Mucosa of descending colon (tissue), 3 donors: Measurements from ENCODE around the gene DGAT2. TPM values are rescaled to one million over a fixed set of nuclear protein-coding genes. Genes with fewer than 3 reads are reported as not detected.

ENCODE experiments used
- ATAC-seq: fragments of 200-7000 bp; cut with Tn5 transposase; one replicate; pipeline ENCODE4 v1.9.1; 2020; ENCODE audit warnings: mild to moderate bottlenecking, moderate library complexity
- DNase-seq, 3 donors: peaks; one replicate each; pipeline ENCODE4 v3.0.0-alpha.2; 2020
- H3K36me3 ChIP-seq: fragments of 200-600 bp; one replicate; pipeline ENCODE4 v1.8.0; 2021; ENCODE audit warnings: low read depth, mild to moderate bottlenecking
- H3K4me1 ChIP-seq: fragments of 200-600 bp; one replicate; pipeline ENCODE4 v1.8.0; 2021; ENCODE audit warnings: low read depth, mild to moderate bottlenecking
- H3K4me3 ChIP-seq: fragments of 200-600 bp; one replicate; pipeline ENCODE4 v1.8.0; 2021; ENCODE audit warnings: mild to moderate bottlenecking
- H3K9me3 ChIP-seq: fragments of 200-600 bp; one replicate; pipeline ENCODE4 v1.8.0; 2021; ENCODE audit warnings: mild to moderate bottlenecking
- CTCF ChIP-seq: fragments of 200-600 bp; IDR thresholded peaks from one replicate; pipeline ENCODE4 v1.8.0; 2022; ENCODE audit warnings: antibody characterized with exemption, mild to moderate bottlenecking
- intact Hi-C, 2 donors: fragments of 100-400 bp; cut with DNase I in 1 of 2; cut with micrococcal nuclease in 1 of 2; formaldehyde crosslinking; loops; one replicate each; pipeline versions ENCODE4 v1.11.0 to v1.11.1; 2022; cut with DNase I, micrococcal nuclease
- total RNA-seq, 3 donors: library from RNA; stranded (reverse); fragmentation: NEBNext Ultra II Directional in 2 of 3; extraction: Animal tissue kit (Norgen Biotek cat#: 25700) in 2 of 3; gene quantifications; one replicate each; pipeline versions ENCODE4 v1.2.1 to v1.2.4, GENCODE V29; 2021 to 2023
- donor health status: DM: no; HTN: no; CAD: no; lungs with moderate emphysema.
- donor health status: DM: no; HTN: no; CAD: no.
- donor health status: DM: no; HTN: yes; CAD: no.

DGAT2 gene
- total RNA-seq, 3 donors from 2014 or later = 3.4 to 4.2 (median 3.5) TPM

GRCh38 chr11:75812542-75813040 is 44.0 kb downstream of the DGAT2 start:
- Histone ChIP-seq H3K4me1 (peaks cover 17% of the 10 kb centered on the region), H3K9me3 (no peaks in the 10 kb centered on the region), H3K4me3 (no peak overlapping the region), H3K36me3 (no peaks in the 10 kb centered on the region)
- TF ChIP-seq CTCF = no peak
- intact Hi-C loops = no loop called here
- DNase-seq = no peak
- no peak for ATAC-seq

GRCh38 chr11:75813124-75813523 is 44.5 kb downstream of the DGAT2 start:
- TF ChIP-seq CTCF = no peak
- intact Hi-C loops = no loop called here
- no peak overlapping the region for H3K4me3 ChIP-seq
- no peaks in the 10 kb centered on the region for H3K9me3 ChIP-seq
- H3K4me1 ChIP-seq = peaks cover 17% of the 10 kb centered on the region
- DNase-seq (no peak), ATAC-seq (no peak)
- no peaks in the 10 kb centered on the region for H3K36me3 ChIP-seq

GRCh38 chr11:75813622-75814039 is 45.1 kb downstream of the DGAT2 start:
- peaks cover 17% of the 10 kb centered on the region for H3K4me1 ChIP-seq
- TF ChIP-seq CTCF = no peak
- no peak for ATAC-seq
- no peaks in the 10 kb centered on the region for H3K9me3 ChIP-seq
- H3K4me3 ChIP-seq = no peak overlapping the region
- no peak for DNase-seq
- H3K36me3 ChIP-seq = no peaks in the 10 kb centered on the region
- intact Hi-C loops = no loop called here

GRCh38 chr11:75814363-75814676 is 45.7 kb downstream of the DGAT2 start:
- TF ChIP-seq CTCF = no peak
- Histone ChIP-seq H3K36me3 (no peaks in the 10 kb centered on the region), H3K4me1 (peaks cover 17% of the 10 kb centered on the region), H3K9me3 (no peaks in the 10 kb centered on the region), H3K4me3 (peak overlapping the region; percentile 87)
- DNase-seq = no peak
- ATAC-seq = peak; percentile 66
- intact Hi-C loops = no loop called here

- ATAC-seq (peak; percentile 94), DNase-seq (peak; percentile 99)
- intact Hi-C loops = no loop called here
- no peaks in the 10 kb centered on the region for H3K36me3 ChIP-seq
- peaks cover 17% of the 10 kb centered on the region for H3K4me1 ChIP-seq
- TF ChIP-seq CTCF = no peak
- H3K4me3 ChIP-seq = peak within 1 kb of the TSS; percentile 87
- H3K9me3 ChIP-seq = no peaks in the 10 kb centered on the region
These were observed 46.2 kb downstream of the DGAT2 start, which contains the start of gene UVRAG for GRCh38 chr11:75814677-75815344. Gene UVRAG (plus strand): TSS chr11:75815210. CDS start chr11:75815408, 198 bp downstream.
